ENCODE results near the gene CLDN12. TPM values are rescaled to one million over a fixed set of nuclear protein-coding genes. Genes with fewer than 3 reads are reported as not detected.

Gene CLDN12
- polyA plus RNA-seq, 1 of the 3 experiments (the other 2 are of a cell fraction): 65.7 TPM

DNA sequence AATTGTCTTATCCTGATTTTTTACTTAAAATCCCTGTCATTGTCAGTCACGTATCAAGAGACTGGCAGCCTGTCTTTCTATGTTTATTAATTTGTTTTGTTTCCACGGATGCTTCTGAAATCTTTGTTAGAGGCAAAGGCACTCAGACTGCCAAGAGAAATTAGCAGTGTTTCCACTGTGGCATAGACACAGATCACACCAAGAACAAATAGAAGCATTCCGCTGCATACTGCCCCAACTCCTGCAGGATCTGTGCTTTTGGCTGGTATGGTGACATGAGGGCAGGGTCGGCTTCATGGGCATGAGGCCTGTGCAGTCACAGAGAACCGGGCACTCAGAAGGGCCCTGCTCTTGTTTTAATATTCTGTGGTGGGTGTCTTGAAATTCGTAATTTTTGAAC is 18.4 kb downstream of the CLDN12 start (continued):
- TF ChIP-seq, protein P1, sequence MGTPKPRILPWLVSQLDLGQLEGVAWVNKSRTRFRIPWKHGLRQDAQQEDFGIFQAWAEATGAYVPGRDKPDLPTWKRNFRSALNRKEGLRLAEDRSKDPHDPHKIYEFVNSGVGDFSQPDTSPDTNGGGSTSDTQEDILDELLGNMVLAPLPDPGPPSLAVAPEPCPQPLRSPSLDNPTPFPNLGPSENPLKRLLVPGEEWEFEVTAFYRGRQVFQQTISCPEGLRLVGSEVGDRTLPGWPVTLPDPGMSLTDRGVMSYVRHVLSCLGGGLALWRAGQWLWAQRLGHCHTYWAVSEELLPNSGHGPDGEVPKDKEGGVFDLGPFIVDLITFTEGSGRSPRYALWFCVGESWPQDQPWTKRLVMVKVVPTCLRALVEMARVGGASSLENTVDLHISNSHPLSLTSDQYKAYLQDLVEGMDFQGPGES (IDR thresholded peaks at IDR 0.05; ENCODE audit: low read depth, low read length): no peak
- TF ChIP-seq, protein P2, sequence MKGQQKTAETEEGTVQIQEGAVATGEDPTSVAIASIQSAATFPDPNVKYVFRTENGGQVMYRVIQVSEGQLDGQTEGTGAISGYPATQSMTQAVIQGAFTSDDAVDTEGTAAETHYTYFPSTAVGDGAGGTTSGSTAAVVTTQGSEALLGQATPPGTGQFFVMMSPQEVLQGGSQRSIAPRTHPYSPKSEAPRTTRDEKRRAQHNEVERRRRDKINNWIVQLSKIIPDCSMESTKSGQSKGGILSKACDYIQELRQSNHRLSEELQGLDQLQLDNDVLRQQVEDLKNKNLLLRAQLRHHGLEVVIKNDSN (IDR thresholded peaks at IDR 0.05; ENCODE audit: borderline replicate concordance, low read depth): no peak
- no peak for TF ChIP-seq SIN3A (IDR thresholded peaks at IDR 0.05; ENCODE audit: borderline replicate concordance, low read depth, low read length)

DNA sequence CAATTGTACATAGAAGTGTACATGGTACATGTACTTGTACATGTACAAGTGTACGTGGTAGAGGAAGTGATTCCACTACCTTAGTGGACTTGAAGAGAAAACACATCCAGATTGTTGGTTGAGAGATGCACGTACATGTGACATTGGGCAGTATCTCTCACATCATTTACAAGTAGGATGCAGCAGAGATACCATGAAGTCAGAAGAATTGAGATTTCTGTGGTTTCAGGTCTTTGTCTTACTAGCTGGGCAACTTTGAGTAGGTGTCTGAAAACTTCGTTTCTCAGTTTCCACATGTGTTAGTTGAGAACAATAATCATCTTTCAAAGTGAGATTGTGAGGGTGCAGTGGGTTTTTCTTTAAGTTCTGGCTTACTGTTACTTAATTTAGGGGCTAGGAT is 21.5 kb downstream of the CLDN12 start:
- Histone ChIP-seq H3K36me3 (replicated peaks in 1 of 2; ENCODE audit: control insufficient read depth in 1 of 2, insufficient read depth in 2 of 2, low read length in 1 of 2) (no peaks in the 10 kb centered on the region), H3K4me2 (no peak overlapping the region), H3K9ac (no peak overlapping the region), H3K79me2 (ENCODE audit: insufficient read depth) (no peaks in the 10 kb centered on the region), H3K9me2 (no peaks in the 10 kb centered on the region), H4K20me1 (ENCODE audit: insufficient read depth) (no peaks in the 10 kb centered on the region), H3K4me1 (ENCODE audit: control insufficient read depth in 1 of 2, insufficient read depth in 2 of 2, low read depth in 1 of 2, low read length in 1 of 2) (no peaks in the 10 kb centered on the region), H3K27me3 (ENCODE audit: insufficient read depth) (no peaks in the 10 kb centered on the region), H3K27ac (ENCODE audit: low read depth in 2 of 2, low read length in 1 of 2) (no peak overlapping the region), H3K4me3 (ENCODE audit: low read depth in 2 of 2, low read length in 1 of 2) (no peak overlapping the region), H3F3A (replicated peaks; ENCODE audit: insufficient read depth) (no peaks in the 10 kb centered on the region), H3K9me3 (no peaks in the 10 kb centered on the region), H2AFZ (ENCODE audit: low read depth) (no peak overlapping the region)
- TF ChIP-seq, protein P3, sequence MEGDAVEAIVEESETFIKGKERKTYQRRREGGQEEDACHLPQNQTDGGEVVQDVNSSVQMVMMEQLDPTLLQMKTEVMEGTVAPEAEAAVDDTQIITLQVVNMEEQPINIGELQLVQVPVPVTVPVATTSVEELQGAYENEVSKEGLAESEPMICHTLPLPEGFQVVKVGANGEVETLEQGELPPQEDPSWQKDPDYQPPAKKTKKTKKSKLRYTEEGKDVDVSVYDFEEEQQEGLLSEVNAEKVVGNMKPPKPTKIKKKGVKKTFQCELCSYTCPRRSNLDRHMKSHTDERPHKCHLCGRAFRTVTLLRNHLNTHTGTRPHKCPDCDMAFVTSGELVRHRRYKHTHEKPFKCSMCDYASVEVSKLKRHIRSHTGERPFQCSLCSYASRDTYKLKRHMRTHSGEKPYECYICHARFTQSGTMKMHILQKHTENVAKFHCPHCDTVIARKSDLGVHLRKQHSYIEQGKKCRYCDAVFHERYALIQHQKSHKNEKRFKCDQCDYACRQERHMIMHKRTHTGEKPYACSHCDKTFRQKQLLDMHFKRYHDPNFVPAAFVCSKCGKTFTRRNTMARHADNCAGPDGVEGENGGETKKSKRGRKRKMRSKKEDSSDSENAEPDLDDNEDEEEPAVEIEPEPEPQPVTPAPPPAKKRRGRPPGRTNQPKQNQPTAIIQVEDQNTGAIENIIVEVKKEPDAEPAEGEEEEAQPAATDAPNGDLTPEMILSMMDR (IDR thresholded peaks at IDR 0.05): no peak
- ChIA-PET CTCF (interaction anchor here (0.8 to 1.3 kb wide), 2 partner anchors 19 to 41 kb away, joined by 3 read pairs; no protein-coding TSS in a partner anchor), POLR2A (no interaction called here)
- no peak for DNase-seq
- 86% methylated on average over 3 of the region's 3 CpGs for WGBS (ENCODE audit: low lambda C conversion rate)

DNA sequence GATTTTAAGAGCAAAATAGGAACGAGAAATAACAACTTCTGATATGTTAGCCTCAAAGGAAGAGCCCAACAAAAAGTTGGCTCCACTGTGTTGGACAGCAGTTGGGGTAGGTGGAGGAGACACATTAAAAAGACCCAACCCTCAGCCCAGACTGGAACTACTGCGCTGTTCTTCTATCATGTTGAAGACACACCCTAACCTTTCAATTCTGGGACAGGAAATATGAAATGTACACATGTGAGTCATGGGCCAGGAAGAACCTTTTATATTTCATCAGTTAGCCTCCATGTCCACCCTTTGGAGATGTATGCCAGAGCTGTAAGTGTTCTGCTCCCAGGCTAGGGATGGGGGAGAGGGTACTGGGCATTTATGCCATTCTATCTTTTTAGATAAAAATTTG is 22.1 kb downstream of the CLDN12 start:
- no peaks in the 10 kb centered on the region for H3K4me1 ChIP-seq (ENCODE audit: control insufficient read depth in 1 of 2, insufficient read depth in 2 of 2, low read depth in 1 of 2, low read length in 1 of 2)
- no peaks in the 10 kb centered on the region for H3K9me3 ChIP-seq
- 89% methylated on average over 2 of the region's 2 CpGs for WGBS (ENCODE audit: low lambda C conversion rate)
- H3K9me2 ChIP-seq: no peaks in the 10 kb centered on the region
- H3K27me3 ChIP-seq (ENCODE audit: insufficient read depth): no peaks in the 10 kb centered on the region
- no peak for DNase-seq
- H3K79me2 ChIP-seq (ENCODE audit: insufficient read depth): no peaks in the 10 kb centered on the region
- H3K9ac ChIP-seq: no peak overlapping the region
- no peak overlapping the region for H2AFZ ChIP-seq (ENCODE audit: low read depth)
- POLR2A ChIA-PET: no interaction called here
- H3K4me2 ChIP-seq: no peak overlapping the region
- H4K20me1 ChIP-seq (ENCODE audit: insufficient read depth): no peaks in the 10 kb centered on the region
- no peaks in the 10 kb centered on the region for H3F3A ChIP-seq (replicated peaks; ENCODE audit: insufficient read depth)
- no peak overlapping the region for H3K4me3 ChIP-seq (ENCODE audit: low read depth in 2 of 2, low read length in 1 of 2)
- CTCF ChIA-PET: interaction anchor here (1.7 to 9.0 kb wide), 3 partner anchors 114 to 272 kb away, joined by 3 to 120 read pairs (median 37); partner anchors contain the start of gene STEAP1
- no peak overlapping the region for H3K27ac ChIP-seq (ENCODE audit: low read depth in 2 of 2, low read length in 1 of 2)
- H3K36me3 ChIP-seq (replicated peaks in 1 of 2; ENCODE audit: control insufficient read depth in 1 of 2, insufficient read depth in 2 of 2, low read length in 1 of 2): no peaks in the 10 kb centered on the region
- TF ChIP-seq RAD21 (IDR thresholded peaks at IDR 0.05; ENCODE audit: low read length) (no peak), GATA2 (CRISPR knock-in tag; IDR thresholded peaks at IDR 0.05) (no peak), FOSL2 (IDR thresholded peaks at IDR 0.05; ENCODE audit: borderline replicate concordance, low read depth) (no peak), RFX5 (IDR thresholded peaks at IDR 0.05; ENCODE audit: low read length) (no peak), RCOR1 (IDR thresholded peaks at IDR 0.05; ENCODE audit: low read length) (no peak), NFIC (IDR thresholded peaks at IDR 0.05; ENCODE audit: borderline replicate concordance) (no peak), FOXJ3 (CRISPR knock-in tag; IDR thresholded peaks at IDR 0.05) (no peak), FOXM1 (IDR thresholded peaks at IDR 0.05; ENCODE audit: low read depth) (no peak)
- TF ChIP-seq, protein P4, sequence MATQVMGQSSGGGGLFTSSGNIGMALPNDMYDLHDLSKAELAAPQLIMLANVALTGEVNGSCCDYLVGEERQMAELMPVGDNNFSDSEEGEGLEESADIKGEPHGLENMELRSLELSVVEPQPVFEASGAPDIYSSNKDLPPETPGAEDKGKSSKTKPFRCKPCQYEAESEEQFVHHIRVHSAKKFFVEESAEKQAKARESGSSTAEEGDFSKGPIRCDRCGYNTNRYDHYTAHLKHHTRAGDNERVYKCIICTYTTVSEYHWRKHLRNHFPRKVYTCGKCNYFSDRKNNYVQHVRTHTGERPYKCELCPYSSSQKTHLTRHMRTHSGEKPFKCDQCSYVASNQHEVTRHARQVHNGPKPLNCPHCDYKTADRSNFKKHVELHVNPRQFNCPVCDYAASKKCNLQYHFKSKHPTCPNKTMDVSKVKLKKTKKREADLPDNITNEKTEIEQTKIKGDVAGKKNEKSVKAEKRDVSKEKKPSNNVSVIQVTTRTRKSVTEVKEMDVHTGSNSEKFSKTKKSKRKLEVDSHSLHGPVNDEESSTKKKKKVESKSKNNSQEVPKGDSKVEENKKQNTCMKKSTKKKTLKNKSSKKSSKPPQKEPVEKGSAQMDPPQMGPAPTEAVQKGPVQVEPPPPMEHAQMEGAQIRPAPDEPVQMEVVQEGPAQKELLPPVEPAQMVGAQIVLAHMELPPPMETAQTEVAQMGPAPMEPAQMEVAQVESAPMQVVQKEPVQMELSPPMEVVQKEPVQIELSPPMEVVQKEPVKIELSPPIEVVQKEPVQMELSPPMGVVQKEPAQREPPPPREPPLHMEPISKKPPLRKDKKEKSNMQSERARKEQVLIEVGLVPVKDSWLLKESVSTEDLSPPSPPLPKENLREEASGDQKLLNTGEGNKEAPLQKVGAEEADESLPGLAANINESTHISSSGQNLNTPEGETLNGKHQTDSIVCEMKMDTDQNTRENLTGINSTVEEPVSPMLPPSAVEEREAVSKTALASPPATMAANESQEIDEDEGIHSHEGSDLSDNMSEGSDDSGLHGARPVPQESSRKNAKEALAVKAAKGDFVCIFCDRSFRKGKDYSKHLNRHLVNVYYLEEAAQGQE (IDR thresholded peaks at IDR 0.05; ENCODE audit: low read depth, low read length): no peak
- TF ChIP-seq, protein P5, sequence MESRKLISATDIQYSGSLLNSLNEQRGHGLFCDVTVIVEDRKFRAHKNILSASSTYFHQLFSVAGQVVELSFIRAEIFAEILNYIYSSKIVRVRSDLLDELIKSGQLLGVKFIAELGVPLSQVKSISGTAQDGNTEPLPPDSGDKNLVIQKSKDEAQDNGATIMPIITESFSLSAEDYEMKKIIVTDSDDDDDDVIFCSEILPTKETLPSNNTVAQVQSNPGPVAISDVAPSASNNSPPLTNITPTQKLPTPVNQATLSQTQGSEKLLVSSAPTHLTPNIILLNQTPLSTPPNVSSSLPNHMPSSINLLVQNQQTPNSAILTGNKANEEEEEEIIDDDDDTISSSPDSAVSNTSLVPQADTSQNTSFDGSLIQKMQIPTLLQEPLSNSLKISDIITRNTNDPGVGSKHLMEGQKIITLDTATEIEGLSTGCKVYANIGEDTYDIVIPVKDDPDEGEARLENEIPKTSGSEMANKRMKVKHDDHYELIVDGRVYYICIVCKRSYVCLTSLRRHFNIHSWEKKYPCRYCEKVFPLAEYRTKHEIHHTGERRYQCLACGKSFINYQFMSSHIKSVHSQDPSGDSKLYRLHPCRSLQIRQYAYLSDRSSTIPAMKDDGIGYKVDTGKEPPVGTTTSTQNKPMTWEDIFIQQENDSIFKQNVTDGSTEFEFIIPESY (IDR thresholded peaks at IDR 0.05; ENCODE audit: borderline replicate concordance, low read depth): no peak
- TF ChIP-seq, protein P1 (IDR thresholded peaks at IDR 0.05; ENCODE audit: low read depth, low read length): no peak

Data from SK-N-SH (cell line).